ENCODE results near the gene SLFN12L.

SLFN12L gene

DNA sequence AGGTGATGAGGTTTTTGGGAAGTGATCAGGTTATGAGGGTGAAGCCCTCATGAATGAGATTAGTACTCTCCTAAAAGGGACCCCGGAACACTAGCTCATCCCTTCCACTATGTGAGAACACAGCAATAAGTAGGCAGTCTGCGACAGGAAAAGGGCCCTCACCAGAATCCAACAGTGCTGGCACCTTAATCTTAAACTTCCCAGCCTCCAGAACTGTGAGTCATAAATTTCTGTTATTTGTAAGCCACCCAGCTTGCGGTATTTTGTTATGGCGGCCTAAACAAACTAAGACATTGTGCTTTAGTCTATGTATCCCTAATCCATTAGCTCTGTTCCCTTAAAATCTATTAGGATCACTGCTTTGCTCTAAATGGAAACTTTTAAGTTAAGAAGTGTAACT is 113.7 kb downstream of the SLFN12L start:
- no peak overlapping the region for H3K4me3 ChIP-seq (ENCODE audit: low read depth, low read length)
- peak; percentile 33 for DNase-seq (ENCODE audit: low read depth, low spot score)
- in situ Hi-C loops (cut with HindIII; ENCODE audit: low sequenced_read_pairs) = no loop called here
- TF ChIP-seq, protein P1, sequence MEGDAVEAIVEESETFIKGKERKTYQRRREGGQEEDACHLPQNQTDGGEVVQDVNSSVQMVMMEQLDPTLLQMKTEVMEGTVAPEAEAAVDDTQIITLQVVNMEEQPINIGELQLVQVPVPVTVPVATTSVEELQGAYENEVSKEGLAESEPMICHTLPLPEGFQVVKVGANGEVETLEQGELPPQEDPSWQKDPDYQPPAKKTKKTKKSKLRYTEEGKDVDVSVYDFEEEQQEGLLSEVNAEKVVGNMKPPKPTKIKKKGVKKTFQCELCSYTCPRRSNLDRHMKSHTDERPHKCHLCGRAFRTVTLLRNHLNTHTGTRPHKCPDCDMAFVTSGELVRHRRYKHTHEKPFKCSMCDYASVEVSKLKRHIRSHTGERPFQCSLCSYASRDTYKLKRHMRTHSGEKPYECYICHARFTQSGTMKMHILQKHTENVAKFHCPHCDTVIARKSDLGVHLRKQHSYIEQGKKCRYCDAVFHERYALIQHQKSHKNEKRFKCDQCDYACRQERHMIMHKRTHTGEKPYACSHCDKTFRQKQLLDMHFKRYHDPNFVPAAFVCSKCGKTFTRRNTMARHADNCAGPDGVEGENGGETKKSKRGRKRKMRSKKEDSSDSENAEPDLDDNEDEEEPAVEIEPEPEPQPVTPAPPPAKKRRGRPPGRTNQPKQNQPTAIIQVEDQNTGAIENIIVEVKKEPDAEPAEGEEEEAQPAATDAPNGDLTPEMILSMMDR (IDR thresholded peaks at IDR 0.05; ENCODE audit: low read depth, low read length) = no peak
